Muscle of arm (tissue), 12 donors: ENCODE data around the gene HAGHL. TPM values are rescaled to one million over a fixed set of nuclear protein-coding genes. Genes with fewer than 3 reads are reported as not detected.
"Not testable (repeated sequence)": the region's sequence is repeated elsewhere in the genome, so short reads cannot be mapped to it uniquely, and the experiment has no call there.

Experiments
- DNase-seq: peaks from one replicate; pipeline ENCODE4 v3.0.0-alpha.2; 2013
- polyA plus RNA-seq, 12 donors: library from polyadenylated mRNA; unstranded; fragments of 120-200 nt; gene quantifications; one replicate each; pipeline ENCODE4 v1.2.1, GENCODE V29; 2013; ENCODE audit not compliant: insufficient read length in 12 of 12

The HAGHL gene
- polyA plus RNA-seq, 12 donors, result 0.99 to 2.9 (median 2.1) TPM; not detected in 2

GRCh38 chr16:769184-769784 lies 42.4 kb downstream of the HAGHL start:
- no peak for DNase-seq

GRCh38 chr16:769934-770333 lies 43.0 kb downstream of the HAGHL start:
- DNase-seq, result no peak

GRCh38 chr16:770411-770810 lies 43.5 kb downstream of the HAGHL start:
- no peak for DNase-seq

GRCh38 chr16:772959-773358 lies 46.1 kb downstream of the HAGHL start:
- DNase-seq, result no peak

- DNase-seq, result no peak
Observed at GRCh38 chr16:774086-775001, 47.4 kb downstream of the HAGHL start.

- no peak for DNase-seq
Observed at GRCh38 chr16:775236-775796, 48.4 kb downstream of the HAGHL start.

- DNase-seq, result not testable (repeated sequence)
Observed at GRCh38 chr16:776298-776697, 49.4 kb downstream of the HAGHL start.

- no peak for DNase-seq
Observed at GRCh38 chr16:776824-777223, 49.9 kb downstream of the HAGHL start.

GRCh38 chr16:777826-778225 lies 50.9 kb downstream of the HAGHL start:
- no peak for DNase-seq

- DNase-seq, result no peak
Observed at GRCh38 chr16:778447-778846, 51.5 kb downstream of the HAGHL start.

GRCh38 chr16:778909-779527 lies 52.1 kb downstream of the HAGHL start:
- no peak for DNase-seq

Other genes with a start within 250 kb of the HAGHL start
- gene CAPN15, start 199.4 kb upstream of the HAGHL start, polyA plus RNA-seq, result 10 to 100 TPM in 11 of 12 donors, not detected in 1; 17.3 to 42.3 (median 23.1) TPM
- gene PRR35, start 166.7 kb upstream of the HAGHL start, polyA plus RNA-seq, result under 1 TPM in 6 of 12 donors, not detected in 6; 0.08 to 0.24 (median 0.13) TPM
- 1 to 10 TPM in 3 of 12 donors, under 1 TPM in 7, not detected in 2; 0.62 to 1.3 (median 0.89) TPM for gene NHLRC4, start 160.1 kb upstream of the HAGHL start, polyA plus RNA-seq
- gene PIGQ, start 157.1 kb upstream of the HAGHL start, polyA plus RNA-seq, result 10 to 100 TPM in 11 of 12 donors, not detected in 1; 12.9 to 36.0 (median 17.9) TPM
- 10 to 100 TPM in 7 of 12 donors, 1 to 10 TPM in 4, not detected in 1; 8.8 to 25.9 (median 10.6) TPM for gene RAB40C, start 137.0 kb upstream of the HAGHL start, polyA plus RNA-seq
- gene WFIKKN1, start 96.1 kb upstream of the HAGHL start, polyA plus RNA-seq, result 1 to 10 TPM in 1 of 12 donors, under 1 TPM in 9, not detected in 2; 0.14 to 2.1 (median 0.39) TPM
- 10 to 100 TPM in 11 of 12 donors, not detected in 1; 28.9 to 48.1 (median 35.5) TPM for gene METTL26, start 90.8 kb upstream of the HAGHL start, polyA plus RNA-seq
- gene MCRIP2, start 85.3 kb upstream of the HAGHL start, polyA plus RNA-seq, result 10 to 100 TPM in 4 of 12 donors, 1 to 10 TPM in 7, not detected in 1; 6.6 to 35.0 (median 9.4) TPM
- gene WDR90, start 77.7 kb upstream of the HAGHL start, polyA plus RNA-seq, result 10 to 100 TPM in 11 of 12 donors, not detected in 1; 11.6 to 41.2 (median 15.9) TPM
- gene RHOT2, start 59.0 kb upstream of the HAGHL start, polyA plus RNA-seq, result 10 to 100 TPM in 11 of 12 donors, not detected in 1; 38.6 to 95.9 (median 45.4) TPM
- gene RHBDL1, start 51.4 kb upstream of the HAGHL start, polyA plus RNA-seq, result 1 to 10 TPM in 8 of 12 donors, under 1 TPM in 2, not detected in 2; 0.69 to 2.6 (median 1.2) TPM
- gene STUB1, start 46.7 kb upstream of the HAGHL start, polyA plus RNA-seq, result 100 to 1,000 TPM in 2 of 12 donors, 10 to 100 TPM in 9, not detected in 1; 61.0 to 138 (median 85.7) TPM
- 10 to 100 TPM in 11 of 12 donors, not detected in 1; 20.3 to 59.8 (median 28.4) TPM for gene JMJD8, start 42.8 kb upstream of the HAGHL start, polyA plus RNA-seq
- gene WDR24, start 36.7 kb upstream of the HAGHL start, polyA plus RNA-seq, result 1 to 10 TPM in 11 of 12 donors, not detected in 1; 5.0 to 9.0 (median 6.0) TPM
- 1 to 10 TPM in 3 of 12 donors, under 1 TPM in 7, not detected in 2; 0.24 to 1.2 (median 0.52) TPM for gene FBXL16, start 21.3 kb upstream of the HAGHL start, polyA plus RNA-seq
- gene METRN, start 12.0 kb upstream of the HAGHL start, polyA plus RNA-seq, result 10 to 100 TPM in 11 of 12 donors, not detected in 1; 15.2 to 43.8 (median 19.1) TPM
- gene ANTKMT, start 6.0 kb upstream of the HAGHL start, polyA plus RNA-seq, result 10 to 100 TPM in 5 of 12 donors, 1 to 10 TPM in 6, not detected in 1; 4.9 to 25.5 (median 9.9) TPM
- gene CCDC78, start 663 bp upstream of the HAGHL start, polyA plus RNA-seq, result 1 to 10 TPM in 3 of 12 donors, under 1 TPM in 7, not detected in 2; 0.58 to 1.5 (median 0.86) TPM
- 10 to 100 TPM in 10 of 12 donors, 1 to 10 TPM in 1, not detected in 1; 7.5 to 16.7 (median 15.7) TPM for gene CIAO3, start 13.9 kb downstream of the HAGHL start, polyA plus RNA-seq
- 10 to 100 TPM in 2 of 12 donors, 1 to 10 TPM in 3, under 1 TPM in 5, not detected in 2; 0.22 to 15.6 (median 0.91) TPM for gene MSLN, start 33.6 kb downstream of the HAGHL start, polyA plus RNA-seq
- 10 to 100 TPM in 2 of 12 donors, 1 to 10 TPM in 9, not detected in 1; 6.6 to 12.7 (median 8.6) TPM for gene RPUSD1, start 61.3 kb downstream of the HAGHL start, polyA plus RNA-seq
- 10 to 100 TPM in 10 of 12 donors, 1 to 10 TPM in 1, not detected in 1; 9.4 to 56.5 (median 13.5) TPM for gene CHTF18, start 61.5 kb downstream of the HAGHL start, polyA plus RNA-seq
- gene GNG13, start 73.6 kb downstream of the HAGHL start, polyA plus RNA-seq, result under 1 TPM in 1 of 12 donors, not detected in 11; 0.34 TPM
- 10 to 100 TPM in 7 of 12 donors, 1 to 10 TPM in 4, not detected in 1; 8.5 to 16.9 (median 11.0) TPM for gene LMF1, start 243.9 kb downstream of the HAGHL start, polyA plus RNA-seq